Anterior cingulate cortex (tissue), 58 donors: ENCODE data around the gene DNMT3L.
"Not testable (repeated sequence)": the region's sequence is repeated elsewhere in the genome, so short reads cannot be mapped to it uniquely, and the experiment has no call there.

ENCODE experiments used
- DNase-seq, 58 donors: peaks; one replicate each; lab custom pipeline; 2025; lab: John Stamatoyannopoulos, UW

The DNMT3L gene

DNA sequence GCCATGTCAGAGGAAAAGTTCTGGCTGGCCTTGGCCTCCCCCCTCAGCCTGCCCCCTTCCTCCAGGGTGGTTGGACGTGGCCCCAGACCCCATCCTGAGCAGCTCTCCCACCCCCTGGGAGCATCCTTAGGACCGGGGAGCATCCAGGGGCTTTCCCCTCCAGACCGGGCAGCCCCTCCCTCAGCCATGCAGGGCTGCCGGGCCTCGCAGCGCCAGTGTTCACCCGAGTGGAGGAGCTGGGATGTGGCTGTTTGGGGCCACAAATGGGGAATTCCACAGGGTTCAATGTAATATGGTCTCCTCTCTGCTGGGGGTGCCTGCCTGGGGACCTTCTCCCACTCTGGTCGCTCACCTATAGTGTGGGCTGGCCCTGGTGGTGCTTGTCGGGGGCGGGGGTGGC lies 33.9 kb upstream of the DNMT3L start:
- DNase-seq = no peak

DNA sequence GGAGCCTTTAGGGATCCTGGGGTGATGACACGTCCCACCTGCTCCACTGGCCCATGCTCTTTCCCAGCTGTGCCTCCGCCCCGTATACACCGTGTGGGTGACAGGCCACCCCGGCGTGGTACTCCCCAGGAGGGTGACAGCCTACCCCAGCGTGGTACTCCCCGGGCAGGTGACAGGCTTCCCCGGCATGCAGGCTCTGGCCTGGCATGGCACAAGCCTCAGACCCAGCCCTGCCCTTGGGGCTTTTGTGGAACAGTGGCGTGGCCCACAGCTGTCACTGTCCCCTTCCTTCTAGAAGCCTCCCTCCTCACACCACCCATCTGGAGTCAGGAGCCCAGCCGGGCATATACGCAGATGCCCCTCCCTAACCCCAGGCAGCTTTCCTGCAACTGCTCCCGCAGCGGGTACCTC lies 33.5 kb upstream of the DNMT3L start:
- no peak for DNase-seq

DNA sequence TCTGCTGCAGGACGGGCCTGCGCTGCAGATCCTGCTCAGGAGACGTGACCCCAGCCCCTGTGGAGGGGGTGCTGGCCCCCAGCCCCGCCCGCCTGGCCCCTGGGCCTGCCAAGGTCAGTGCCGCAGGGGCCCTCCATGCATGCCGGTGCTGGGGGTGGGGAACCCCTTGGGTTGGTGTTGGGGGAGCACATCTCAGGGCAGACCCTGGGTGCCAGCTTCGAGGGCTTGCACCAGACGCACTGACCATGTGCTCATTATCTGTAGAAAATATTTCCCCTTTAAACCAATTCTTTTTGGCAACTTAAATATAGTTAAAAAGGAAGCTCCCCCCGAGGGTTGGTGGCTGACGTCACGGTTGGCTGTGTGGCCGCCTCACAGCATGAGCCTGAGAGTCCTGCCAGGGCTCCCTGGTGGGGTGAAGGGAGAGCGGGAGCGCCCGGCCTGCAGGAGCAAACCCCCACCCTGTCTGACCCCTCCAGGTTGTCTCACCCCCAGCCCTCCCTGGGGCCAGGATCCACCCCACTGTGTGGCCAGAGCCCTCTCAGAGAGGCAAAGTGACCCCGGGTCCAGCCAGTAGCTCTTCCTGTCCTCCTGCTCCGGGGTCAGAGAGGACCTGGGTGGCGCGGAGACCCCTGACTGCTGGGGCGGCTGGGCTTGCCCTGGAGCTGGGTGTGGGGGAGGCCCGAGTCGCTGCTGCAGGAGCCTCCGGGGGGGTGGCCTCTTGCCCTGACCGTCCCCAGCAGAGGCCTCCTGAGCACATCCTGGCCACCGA lies 32.9 kb upstream of the DNMT3L start:
- DNase-seq = peak in 2 of 58 donors; percentile 25 to 31

DNA sequence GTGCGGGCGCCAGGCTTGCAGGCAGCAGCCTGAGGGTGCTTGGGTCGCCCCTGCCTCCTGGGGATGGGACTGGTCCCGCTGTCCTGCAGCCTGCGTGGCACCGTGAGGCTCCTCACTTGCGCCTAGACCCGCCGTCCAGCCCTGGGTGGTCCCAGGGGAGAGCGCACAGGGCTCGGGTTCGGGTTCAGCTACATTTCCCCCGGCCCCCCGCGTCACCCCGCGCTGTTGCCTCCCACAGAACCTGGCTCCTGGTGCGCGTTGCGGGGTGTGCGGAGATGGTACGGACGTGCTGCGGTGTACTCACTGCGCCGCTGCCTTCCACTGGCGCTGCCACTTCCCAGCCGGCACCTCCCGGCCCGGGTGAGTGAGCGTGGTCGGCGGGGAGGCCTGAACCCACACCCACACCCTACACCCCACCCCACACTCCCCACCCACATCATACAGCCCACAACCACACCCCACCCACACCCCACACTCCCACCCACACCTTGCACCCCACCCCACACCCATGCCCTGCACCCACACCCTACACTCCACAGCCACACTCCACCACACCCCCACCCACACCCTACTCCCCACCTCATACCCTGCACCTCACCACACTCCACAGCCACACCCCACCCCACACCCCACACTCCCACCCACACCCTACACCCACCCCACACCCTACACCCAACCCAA lies 32.0 kb upstream of the DNMT3L start:
- no peak for DNase-seq

DNA sequence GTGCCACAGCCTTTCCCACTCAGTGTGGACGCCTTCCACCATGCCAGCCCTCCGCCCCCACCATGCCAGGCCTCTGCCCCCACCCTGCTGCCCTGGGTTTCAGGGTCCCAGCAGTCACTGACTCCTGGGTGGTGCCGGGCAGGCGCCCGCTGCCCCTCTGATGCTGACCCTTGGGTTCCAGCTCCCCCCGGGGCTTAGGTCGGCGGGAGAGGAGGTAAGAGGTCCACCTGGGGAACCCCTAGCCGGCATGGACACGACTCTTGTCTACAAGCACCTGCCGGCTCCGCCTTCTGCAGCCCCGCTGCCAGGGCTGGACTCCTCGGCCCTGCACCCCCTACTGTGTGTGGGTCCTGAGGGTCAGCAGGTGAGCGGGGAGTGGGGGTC lies 31.1 kb upstream of the DNMT3L start:
- no peak for DNase-seq

DNA sequence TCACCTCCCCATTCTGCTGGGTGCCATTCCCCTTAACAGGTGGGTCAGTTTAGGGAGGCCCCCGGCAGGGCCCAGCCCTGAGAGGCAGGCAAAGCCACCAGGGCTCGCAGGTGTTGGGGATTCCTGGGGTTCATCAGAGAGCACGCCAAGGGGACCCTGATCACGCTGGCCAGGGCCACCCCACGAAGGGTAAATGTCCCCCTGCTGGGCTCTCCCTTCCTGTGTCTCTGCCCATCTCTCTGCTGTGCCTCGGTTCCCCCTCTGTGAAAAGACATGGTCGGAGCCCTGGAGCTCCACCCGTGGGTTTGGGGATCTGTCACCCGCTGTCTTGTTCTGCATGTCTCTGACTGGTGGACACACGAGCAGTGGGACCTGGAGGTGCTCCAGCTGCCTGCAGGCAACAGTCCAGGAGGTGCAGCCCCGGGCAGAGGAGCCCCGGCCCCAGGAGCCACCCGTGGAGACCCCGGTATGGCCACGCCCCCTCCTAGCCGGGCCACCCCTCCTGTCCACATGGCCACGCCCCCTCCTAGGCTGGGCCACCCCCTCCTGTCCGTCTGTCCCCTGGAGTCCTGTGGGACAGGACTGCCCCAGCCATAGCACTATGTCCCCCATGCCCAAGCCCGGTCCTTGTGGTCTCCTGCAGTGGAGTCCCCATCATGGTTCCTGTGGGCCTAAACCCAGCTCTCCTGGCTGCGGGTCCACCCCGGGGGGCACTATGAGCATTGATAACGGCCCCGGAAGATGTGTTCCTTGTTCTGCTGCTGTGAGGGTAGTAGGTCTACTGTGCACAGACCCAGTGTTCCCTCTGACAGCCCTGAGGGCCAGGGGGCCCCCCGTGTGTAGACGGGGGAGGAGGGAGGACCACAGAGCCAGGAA lies 30.5 kb upstream of the DNMT3L start:
- DNase-seq = no peak

DNA sequence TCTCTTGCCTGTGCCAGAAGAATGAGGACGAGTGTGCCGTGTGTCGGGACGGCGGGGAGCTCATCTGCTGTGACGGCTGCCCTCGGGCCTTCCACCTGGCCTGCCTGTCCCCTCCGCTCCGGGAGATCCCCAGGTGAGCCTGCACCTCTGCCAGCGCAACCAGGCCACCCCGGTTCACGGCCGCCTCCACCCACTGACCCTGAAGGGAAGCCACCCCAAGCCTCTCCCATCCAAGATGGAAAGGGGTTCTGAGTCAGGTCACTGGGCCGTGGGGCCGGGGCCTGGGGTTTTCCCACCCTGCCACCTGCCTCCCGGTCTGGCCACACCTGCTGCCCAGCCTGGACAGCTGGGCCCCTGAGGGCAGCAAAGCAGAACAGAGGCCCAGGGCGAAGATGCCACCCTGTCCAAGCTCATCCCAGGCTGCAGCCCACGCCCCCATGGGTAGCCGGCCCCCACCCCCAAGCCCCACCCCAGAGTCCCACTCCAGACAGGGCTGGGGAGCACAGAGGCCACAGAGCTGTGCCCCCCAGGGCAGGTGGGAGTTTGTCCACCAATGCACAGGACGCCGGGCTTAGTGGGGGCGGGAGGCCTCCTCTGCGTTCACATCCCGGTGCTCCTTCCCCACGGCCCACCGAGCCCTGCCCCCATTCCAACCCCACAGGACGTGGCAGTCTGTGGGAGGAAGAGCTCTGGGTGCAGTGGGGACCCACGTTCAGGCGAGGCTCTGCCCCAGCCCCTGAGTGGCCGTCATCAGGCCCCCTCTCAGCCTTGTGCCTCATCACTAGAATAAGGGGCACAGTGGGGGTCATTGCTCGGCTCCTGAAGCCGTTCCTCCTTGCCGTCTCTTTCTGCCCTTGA lies 29.6 kb upstream of the DNMT3L start:
- no peak for DNase-seq

DNA sequence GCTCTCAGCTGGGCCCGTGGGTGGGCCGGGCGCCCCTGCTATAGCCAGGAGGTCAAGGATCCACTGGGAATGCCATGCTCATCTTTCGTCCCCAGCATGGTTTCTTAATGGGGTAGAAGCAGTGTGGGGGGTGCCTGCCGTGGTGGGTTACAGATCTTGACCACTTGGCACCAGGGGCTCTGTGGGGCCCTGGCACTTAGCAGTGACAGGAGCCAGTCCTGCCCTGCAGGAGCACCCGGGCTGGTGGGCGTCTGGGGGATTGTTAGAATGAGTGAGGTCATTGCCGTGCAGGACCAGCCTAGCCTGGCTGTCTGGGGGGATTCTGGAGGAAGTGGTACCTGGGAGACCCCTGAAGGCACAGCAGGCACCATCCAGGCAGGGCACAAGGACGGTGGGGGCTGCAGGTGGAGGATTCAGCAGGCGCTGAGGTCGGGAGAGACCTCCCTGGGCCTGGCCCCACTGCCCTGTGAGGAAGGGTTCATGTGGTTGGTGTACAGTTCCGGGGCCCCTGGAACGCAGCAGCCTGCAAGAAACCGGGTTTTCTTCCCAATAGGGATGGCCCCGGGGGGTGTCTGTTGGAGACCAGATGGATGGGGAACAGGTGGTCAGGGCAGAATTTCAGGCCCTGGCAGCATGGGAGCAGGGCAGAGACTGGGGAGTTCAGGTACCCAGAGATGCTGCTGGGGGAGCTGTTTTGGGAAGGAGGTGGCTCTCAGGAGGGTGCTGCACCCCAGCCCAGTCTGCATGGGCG lies 28.8 kb upstream of the DNMT3L start:
- DNase-seq = no peak

DNA sequence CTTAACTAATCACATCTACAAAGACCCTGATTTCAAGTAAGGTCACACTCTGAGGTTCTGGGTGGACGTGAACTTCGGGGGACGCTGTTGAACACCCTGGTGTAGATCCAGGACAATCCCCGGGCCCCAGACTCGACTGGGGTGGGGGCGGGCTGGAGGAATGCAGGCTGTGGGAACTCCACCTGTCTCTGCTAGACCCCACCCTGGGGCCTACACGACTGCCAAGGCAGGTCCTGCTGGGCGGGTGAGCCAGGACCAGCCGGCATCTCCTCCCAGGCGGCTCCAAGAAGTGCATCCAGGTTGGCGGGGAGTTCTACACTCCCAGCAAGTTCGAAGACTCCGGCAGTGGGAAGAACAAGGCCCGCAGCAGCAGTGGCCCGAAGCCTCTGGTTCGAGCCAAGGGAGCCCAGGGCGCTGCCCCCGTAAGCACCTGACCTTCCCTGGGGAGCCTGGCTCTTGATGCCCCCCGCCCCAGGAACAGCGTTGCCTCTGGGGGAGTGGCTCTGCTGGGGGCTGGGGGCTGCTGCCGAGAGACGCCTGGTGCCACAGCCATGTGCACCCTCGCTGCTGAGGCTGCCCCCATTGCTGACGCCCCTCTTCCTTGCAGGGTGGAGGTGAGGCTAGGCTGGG lies 27.8 kb upstream of the DNMT3L start:
- no peak for DNase-seq

DNA sequence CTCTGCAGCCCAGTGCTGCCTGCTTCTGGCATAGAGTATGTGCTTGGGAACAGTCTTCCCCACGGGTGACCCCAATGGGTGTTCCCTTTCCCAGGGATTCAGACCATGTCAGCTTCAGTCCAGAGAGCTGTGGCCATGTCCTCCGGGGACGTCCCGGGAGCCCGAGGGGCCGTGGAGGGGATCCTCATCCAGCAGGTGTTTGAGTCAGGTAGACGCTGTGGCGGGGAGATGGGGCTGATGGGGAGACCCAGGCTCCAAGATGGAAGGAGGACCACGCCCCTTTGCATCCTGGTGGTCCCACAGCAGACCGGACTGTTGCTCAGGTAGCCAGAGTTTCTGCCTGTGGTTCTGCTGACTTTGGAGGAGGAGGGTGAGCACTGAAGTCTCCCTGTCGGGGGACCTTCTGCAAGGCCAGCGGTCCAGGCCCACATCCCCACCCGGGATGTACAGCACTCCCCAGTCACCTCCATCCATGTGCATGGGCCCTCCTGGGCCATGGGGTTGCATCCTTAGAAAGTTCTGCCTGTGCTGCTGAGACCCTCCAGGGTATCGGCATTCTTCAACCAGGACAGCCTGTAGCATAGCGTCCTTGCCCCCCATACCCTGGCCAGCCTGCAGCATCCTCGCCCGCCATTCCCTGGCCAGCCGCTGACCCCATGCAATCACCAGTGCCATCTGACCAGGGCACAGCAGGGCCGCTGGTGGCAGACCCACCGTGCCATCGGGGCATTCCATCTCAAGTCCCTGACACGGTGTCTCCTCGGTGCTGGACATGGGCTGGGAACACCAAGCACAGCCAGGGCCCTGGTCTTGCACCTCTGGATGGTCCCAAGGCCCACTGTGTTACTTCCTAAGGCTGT lies 26.8 kb upstream of the DNMT3L start:
- no peak for DNase-seq

DNA sequence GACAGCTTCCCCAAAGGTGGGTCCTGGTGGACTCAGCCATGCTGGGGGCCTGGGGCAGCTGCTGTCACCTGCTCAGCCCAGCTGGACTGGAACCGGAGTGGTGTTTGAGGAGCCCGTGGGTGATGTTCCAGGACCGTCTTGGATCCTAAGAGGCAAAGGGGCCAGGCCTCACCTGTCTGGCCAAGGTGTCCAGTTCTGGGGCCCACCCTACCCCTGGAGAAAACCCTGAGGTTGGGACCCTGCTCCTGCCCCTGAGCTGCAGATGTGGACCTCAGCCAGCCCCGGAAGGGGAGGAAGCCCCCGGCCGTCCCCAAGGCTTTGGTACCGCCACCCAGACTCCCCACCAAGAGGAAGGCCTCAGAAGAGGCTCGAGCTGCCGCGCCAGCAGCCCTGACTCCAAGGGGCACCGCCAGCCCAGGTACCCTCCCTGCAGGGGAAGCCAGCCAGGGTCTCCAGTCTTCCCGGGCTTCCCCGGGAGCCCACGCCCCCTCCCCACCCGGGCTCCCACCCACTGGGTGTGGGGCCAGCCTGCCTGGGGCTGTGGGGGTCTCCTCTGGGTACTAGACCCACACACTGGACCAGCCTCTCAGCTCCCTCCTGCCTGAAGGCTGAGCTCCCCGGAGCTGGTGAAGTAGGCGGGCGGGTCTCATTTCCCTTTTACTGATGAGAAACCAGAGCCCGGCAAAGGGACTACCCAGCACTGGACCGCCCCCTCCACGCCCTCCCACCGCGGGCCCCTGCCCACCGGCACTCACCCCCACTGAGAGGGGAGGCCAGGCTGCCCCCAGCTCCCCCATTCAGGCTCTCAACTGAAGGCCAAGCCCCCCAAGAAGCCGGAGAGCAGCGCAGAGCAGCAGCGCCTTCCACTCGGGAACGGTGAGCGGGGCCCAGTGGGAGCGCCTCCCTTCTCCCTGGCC lies 25.3 kb upstream of the DNMT3L start:
- no peak for DNase-seq

DNA sequence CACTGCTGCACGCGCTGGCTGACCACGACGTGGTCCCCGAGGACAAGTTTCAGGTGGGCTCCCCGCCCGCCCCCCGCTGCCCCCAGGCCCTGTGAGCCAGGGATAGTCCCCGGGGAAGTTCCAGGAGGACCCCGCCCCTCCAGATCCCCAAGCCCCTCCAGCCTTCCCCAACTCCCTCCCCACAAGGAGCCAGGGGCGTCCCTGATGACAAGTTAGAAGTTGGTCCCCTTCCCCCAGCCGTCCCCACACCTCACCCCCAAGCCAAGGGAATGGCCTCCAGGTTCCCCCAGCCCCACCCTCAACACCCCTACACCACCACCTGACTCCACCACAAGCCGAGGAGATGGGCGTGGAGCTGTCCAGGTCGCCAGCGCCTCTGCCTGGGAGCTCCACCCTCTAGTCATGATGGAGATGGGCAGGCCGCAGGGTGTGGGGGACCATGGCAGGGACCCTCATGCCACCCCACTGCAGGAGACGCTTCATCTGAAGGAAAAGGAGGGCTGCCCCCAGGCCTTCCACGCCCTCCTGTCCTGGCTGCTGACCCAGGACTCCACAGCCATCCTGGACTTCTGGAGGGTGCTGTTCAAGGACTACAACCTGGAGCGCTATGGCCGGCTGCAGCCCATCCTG lies 24.5 kb upstream of the DNMT3L start:
- DNase-seq = no peak

DNA sequence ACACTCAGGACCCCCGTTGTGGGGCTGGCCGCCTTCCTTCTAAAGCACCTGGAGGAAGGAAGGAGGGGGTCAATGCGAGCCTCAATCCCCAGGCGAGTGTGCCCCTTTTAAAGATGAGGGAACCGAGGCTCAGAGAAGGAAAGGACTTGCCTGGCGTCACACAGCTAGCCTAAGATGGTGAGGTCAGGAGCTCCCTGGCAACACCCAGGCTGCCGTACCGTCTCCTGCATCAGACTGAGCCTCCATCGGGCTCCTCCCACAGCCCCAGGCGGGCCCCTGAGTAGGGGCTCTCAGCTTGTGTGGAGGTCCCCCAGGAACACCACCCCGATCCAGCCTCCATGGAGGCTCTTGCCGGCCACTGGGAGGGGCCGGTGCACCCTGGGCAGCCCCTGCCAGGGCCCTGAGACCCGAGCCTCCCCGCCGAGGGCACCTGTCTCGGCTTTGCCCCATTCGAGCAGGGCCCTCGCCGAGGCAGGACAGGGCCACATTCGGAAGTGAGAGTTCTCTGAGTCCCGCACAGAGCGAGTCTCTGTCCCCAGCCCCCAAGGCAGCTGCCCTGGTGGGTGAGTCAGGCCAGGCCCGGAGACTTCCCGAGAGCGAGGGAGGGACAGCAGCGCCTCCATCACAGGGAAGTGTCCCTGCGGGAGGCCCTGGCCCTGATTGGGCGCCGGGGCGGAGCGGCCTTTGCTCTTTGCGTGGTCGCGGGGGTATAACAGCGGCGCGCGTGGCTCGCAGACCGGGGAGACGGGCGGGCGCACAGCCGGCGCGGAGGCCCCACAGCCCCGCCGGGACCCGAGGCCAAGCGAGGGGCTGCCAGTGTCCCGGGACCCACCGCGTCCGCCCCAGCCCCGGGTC lies 23.7 kb upstream of the DNMT3L start, which contains the start of gene AIRE:
Gene AIRE, plus strand, starts transcription at position 739 of the 855 bp plus-strand sequence. CDS start 131 bp downstream, outside the sequence.
- DNase-seq = no peak

DNA sequence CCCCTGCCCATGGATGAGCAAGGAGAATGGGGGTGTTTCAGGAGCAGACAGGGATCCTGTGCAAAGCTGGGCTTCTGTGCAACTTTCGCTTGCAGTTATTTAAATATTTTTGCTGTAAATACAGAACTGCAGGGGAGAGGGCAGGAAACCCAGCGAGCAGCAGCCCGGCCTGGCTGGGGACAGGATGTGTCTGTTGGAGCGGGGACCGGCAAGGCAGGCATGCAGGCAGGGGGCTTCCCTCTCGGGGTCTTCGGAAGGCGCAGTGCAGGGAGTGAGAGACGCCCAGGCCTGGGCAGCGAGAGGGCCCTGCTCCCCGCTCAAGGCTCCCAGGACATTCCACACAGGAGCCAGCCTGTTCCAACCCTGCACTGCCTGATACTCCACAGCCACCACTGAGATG lies 22.3 kb upstream of the DNMT3L start:
- DNase-seq = no peak

DNA sequence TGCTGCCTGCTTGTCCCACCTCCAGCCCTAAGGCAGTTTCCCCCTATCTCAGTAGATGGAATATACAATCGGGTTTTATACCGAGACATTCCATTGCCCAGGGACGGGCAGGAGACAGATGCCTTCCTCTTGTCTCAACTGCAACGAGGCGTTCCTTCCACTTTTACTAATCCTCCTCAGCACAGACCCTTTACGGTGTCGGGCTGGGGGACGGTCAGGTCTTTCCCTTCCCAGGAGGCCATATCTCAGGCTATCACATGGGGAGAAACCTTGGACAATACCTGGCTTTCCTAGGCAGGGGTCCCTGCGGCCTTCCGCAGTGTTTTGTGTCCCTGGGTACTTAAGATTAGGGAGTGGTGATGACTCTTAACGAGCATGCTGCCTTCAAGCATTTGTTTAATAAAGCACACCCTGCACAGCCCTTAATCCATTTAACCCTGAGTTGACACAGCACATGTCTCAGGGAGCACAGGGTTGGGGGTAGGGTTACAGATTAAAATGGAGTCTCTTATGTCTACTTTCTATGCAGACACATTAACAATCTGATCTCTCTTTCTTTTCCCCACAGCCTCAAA lies 21.6 kb upstream of the DNMT3L start:
- not testable (repeated sequence) for DNase-seq
